ENCODE results near the gene CLASP2.

The CLASP2 gene

GRCh38 chr3:33602829-33603228 is 115.2 kb downstream of the CLASP2 start:
- no peak for DNase-seq (ENCODE audit: low spot score)
- no peak for TF ChIP-seq CTCF (IDR thresholded peaks at IDR 0.05; ENCODE audit: extremely low read depth, missing control alignments)

- DNase-seq (ENCODE audit: low spot score), result no peak
- no peak for TF ChIP-seq CTCF (IDR thresholded peaks at IDR 0.05; ENCODE audit: extremely low read depth, missing control alignments)
These were observed 120.8 kb downstream of the CLASP2 start for GRCh38 chr3:33597257-33597689.

GRCh38 chr3:33592999-33593398 is 125.1 kb downstream of the CLASP2 start:
- DNase-seq (ENCODE audit: low spot score), result no peak
- TF ChIP-seq CTCF (IDR thresholded peaks at IDR 0.05; ENCODE audit: extremely low read depth, missing control alignments), result no peak

- DNase-seq (ENCODE audit: low spot score), result no peak
- no peak for TF ChIP-seq CTCF (IDR thresholded peaks at IDR 0.05; ENCODE audit: extremely low read depth, missing control alignments)
These were observed 127.5 kb downstream of the CLASP2 start for GRCh38 chr3:33590541-33590940.

GRCh38 chr3:33586402-33586801 is 131.7 kb downstream of the CLASP2 start:
- TF ChIP-seq CTCF (IDR thresholded peaks at IDR 0.05; ENCODE audit: extremely low read depth, missing control alignments), result no peak
- no peak for DNase-seq (ENCODE audit: low spot score)

GRCh38 chr3:33582234-33582633 is 135.8 kb downstream of the CLASP2 start:
- TF ChIP-seq CTCF (IDR thresholded peaks at IDR 0.05; ENCODE audit: extremely low read depth, missing control alignments), result no peak

GRCh38 chr3:33581666-33582065 is 136.4 kb downstream of the CLASP2 start:
- no peak for DNase-seq (ENCODE audit: low spot score)
- no peak for TF ChIP-seq CTCF (IDR thresholded peaks at IDR 0.05; ENCODE audit: extremely low read depth, missing control alignments)

More at GRCh38 chr3:33582234-33582633, 135.8 kb downstream of the CLASP2 start:
- no peak for DNase-seq (ENCODE audit: low spot score)

All from GM20000 (cell line).